ENCODE measurements around the gene LARGE2. TPM values are rescaled to one million over a fixed set of nuclear protein-coding genes. Genes with fewer than 3 reads are reported as not detected.
A peak's percentile ranks its signal among the peaks of the same experiment; 100 is the strongest.

LARGE2 gene
- total and polyA plus RNA-seq, 4 donors, result 2.4 to 18.4 (median 14.5) TPM

GRCh38 chr11:45949992-45950407 is 27.5 kb downstream of the LARGE2 start:
- no peaks in the 10 kb centered on the region for H3K9me3 ChIP-seq (ENCODE audit: control insufficient read depth in 4 of 4, insufficient read depth in 3 of 4, low read length in 3 of 4)
- H3K27me3 ChIP-seq (ENCODE audit: control insufficient read depth in 3 of 3, insufficient read depth in 3 of 3, low read length in 2 of 3), result no peaks in the 10 kb centered on the region
- H3K36me3 ChIP-seq (ENCODE audit: control insufficient read depth in 4 of 4, insufficient read depth in 4 of 4, low read length in 4 of 4), result peaks cover 22 to 50% (median 30%) of the 10 kb centered on the region in 4 donors
- H3K9ac ChIP-seq (ENCODE audit: insufficient read depth in 1 of 2, low read length in 2 of 2), result no peak overlapping the region
- DNase-seq, result no peak
- no peak overlapping the region for H3K27ac ChIP-seq (ENCODE audit: low read depth in 1 of 2, low read length in 1 of 2)
- peaks cover 0 to 8% (median 0%) of the 10 kb centered on the region in 5 donors for H3K4me1 ChIP-seq (ENCODE audit: control insufficient read depth in 5 of 5, insufficient read depth in 5 of 5, low read length in 5 of 5)
- WGBS, 2 donors, result 99 to 100% methylated on average over 1 of the region's 1 CpG
- ATAC-seq (ENCODE audit: insufficient read depth, low FRiP score), result no peak
- TF ChIP-seq CTCF (IDR thresholded peaks at IDR 0.05; ENCODE audit: control extremely low read depth, extremely low read depth), result no peak
- H3K4me3 ChIP-seq, result no peak overlapping the region

GRCh38 chr11:45959851-45960250 is 37.4 kb downstream of the LARGE2 start:
- H3K36me3 ChIP-seq (ENCODE audit: control insufficient read depth in 4 of 4, insufficient read depth in 4 of 4, low read length in 4 of 4), result peaks cover 2 to 22% (median 10%) of the 10 kb centered on the region in 4 donors
- WGBS, 2 donors, result 87 to 90% methylated on average over 1 of the region's 1 CpG
- no peak overlapping the region for H3K27ac ChIP-seq (ENCODE audit: low read depth in 1 of 2, low read length in 1 of 2)
- DNase-seq, result no peak
- ATAC-seq (ENCODE audit: insufficient read depth, low FRiP score), result no peak
- no peak overlapping the region for H3K4me3 ChIP-seq
- TF ChIP-seq CTCF (IDR thresholded peaks at IDR 0.05; ENCODE audit: control extremely low read depth, extremely low read depth), result no peak
- H3K27me3 ChIP-seq (ENCODE audit: control insufficient read depth in 3 of 3, insufficient read depth in 3 of 3, low read length in 2 of 3), result no peaks in the 10 kb centered on the region
- no peaks in the 10 kb centered on the region for H3K9me3 ChIP-seq (ENCODE audit: control insufficient read depth in 4 of 4, insufficient read depth in 3 of 4, low read length in 3 of 4)
- peaks cover 0 to 8% (median 0%) of the 10 kb centered on the region in 5 donors for H3K4me1 ChIP-seq (ENCODE audit: control insufficient read depth in 5 of 5, insufficient read depth in 5 of 5, low read length in 5 of 5)
- no peak overlapping the region for H3K9ac ChIP-seq (ENCODE audit: insufficient read depth in 1 of 2, low read length in 2 of 2)

GRCh38 chr11:45960387-45961095 is 38.1 kb downstream of the LARGE2 start:
- 70 to 75% methylated on average over 4 of the region's 4 CpGs for WGBS, 2 donors
- TF ChIP-seq CTCF (IDR thresholded peaks at IDR 0.05; ENCODE audit: control extremely low read depth, extremely low read depth), result no peak
- H3K9me3 ChIP-seq (ENCODE audit: control insufficient read depth in 4 of 4, insufficient read depth in 3 of 4, low read length in 3 of 4), result no peaks in the 10 kb centered on the region
- H3K27ac ChIP-seq (ENCODE audit: low read depth in 1 of 2, low read length in 1 of 2), result no peak overlapping the region
- ATAC-seq (ENCODE audit: insufficient read depth, low FRiP score) (no peak), DNase-seq (peak in 2 of 3 donors; percentile 85 to 89)
- H3K9ac ChIP-seq (ENCODE audit: insufficient read depth in 1 of 2, low read length in 2 of 2), result no peak overlapping the region
- H3K4me3 ChIP-seq, result no peak overlapping the region
- peaks cover 5 to 18% (median 11%) of the 10 kb centered on the region in 4 donors for H3K36me3 ChIP-seq (ENCODE audit: control insufficient read depth in 4 of 4, insufficient read depth in 4 of 4, low read length in 4 of 4)
- peaks cover 0 to 8% (median 0%) of the 10 kb centered on the region in 5 donors for H3K4me1 ChIP-seq (ENCODE audit: control insufficient read depth in 5 of 5, insufficient read depth in 5 of 5, low read length in 5 of 5)
- H3K27me3 ChIP-seq (ENCODE audit: control insufficient read depth in 3 of 3, insufficient read depth in 3 of 3, low read length in 2 of 3), result no peaks in the 10 kb centered on the region

Measured in lung (tissue), 12 donors.